Activated CD8-positive, alpha-beta memory T cell treated with anti-CD3 and anti-CD28 coated beads, Interleukin-2, amount 50 U/mL, for 1 hour (primary cell): ENCODE data around the gene PIP5K1A.
"Not testable (repeated sequence)": the region's sequence is repeated elsewhere in the genome, so short reads cannot be mapped to it uniquely, and the experiment has no call there.

Experiments
- DNase-seq: peaks from one replicate; pipeline ENCODE4 v3.0.0-alpha.2; 2020; ENCODE audit errors: extremely low read depth

The PIP5K1A gene

GRCh38 chr1:151198254-151199127 is at the start of gene PIP5K1A:
PIP5K1A (plus strand) TSS chr1:151198552; CDS start chr1:151198997, 445 bp downstream.
- DNase-seq, result peak; percentile 97

DNA sequence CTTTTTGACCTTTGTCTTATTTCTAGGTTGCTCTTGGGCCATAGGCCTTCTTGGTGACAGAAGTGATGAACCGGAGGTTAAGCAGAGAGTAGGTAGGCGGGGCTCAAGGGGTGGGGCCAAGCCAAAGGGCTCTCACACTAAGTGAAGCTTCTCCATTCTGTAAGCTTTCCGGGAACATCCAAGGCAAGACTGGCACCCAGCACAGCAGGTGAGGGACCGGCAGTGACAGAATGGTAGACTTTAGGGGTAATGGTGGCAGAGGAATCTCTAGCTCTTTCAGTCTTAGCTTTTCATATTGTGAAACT is 41.9 kb upstream of the PIP5K1A start, which contains the start of gene TNFAIP8L2:
Gene TNFAIP8L2 (plus strand): TSS at position 135 of the 305 bp plus-strand sequence. CDS start 2,049 bp downstream, outside the sequence.
- peak; percentile 36 for DNase-seq

DNA sequence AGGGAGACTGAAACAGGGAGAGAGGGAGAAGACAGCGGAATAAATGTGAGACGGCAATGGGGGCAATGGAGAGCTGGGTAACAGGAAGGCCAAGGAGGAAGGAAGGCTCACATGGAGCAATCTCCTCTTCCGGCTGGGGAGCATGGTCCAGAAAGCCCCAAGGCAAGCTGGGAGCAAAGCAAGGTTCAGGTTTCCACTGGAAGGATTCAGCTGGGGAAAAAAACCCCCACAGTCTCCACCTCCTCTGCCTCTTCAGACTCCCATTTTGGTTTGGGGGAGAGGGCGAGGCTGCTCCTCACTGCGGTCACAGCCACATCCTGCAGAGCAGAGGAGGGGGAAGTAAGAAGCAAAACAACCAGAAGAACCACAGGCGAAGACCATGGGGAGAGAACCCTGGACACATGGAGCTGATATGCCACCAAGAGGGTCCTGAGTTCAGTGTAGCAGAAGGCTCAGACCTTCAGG is 41.3 kb upstream of the PIP5K1A start:
- no peak for DNase-seq

GRCh38 chr1:151158326-151158725 is 40.0 kb upstream of the PIP5K1A start:
- no peak for DNase-seq

GRCh38 chr1:151158751-151159251 is 39.6 kb upstream of the PIP5K1A start:
- DNase-seq, result no peak

DNA sequence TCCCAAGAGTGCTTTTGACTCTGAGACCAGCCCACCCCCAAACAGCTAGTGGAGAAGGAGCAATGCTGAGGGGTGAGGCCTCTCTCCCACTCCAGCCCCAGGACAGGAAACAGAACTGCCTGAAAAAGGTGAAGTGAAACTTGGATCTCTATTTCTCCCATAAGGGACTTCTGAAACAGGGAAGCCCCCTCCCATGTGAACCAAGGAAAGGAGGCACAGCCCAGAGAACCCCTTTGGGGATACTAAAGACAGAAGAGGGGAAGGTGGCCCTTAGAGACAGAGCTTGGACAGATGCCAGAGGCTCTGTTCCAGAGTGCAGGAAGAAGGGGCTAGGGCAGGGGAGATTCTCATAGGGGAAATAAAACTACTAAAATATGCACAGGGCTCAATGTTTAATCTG is 39.0 kb upstream of the PIP5K1A start:
- no peak for DNase-seq

- no peak for DNase-seq
Observed at GRCh38 chr1:151164732-151165280, 33.5 kb upstream of the PIP5K1A start.

DNA sequence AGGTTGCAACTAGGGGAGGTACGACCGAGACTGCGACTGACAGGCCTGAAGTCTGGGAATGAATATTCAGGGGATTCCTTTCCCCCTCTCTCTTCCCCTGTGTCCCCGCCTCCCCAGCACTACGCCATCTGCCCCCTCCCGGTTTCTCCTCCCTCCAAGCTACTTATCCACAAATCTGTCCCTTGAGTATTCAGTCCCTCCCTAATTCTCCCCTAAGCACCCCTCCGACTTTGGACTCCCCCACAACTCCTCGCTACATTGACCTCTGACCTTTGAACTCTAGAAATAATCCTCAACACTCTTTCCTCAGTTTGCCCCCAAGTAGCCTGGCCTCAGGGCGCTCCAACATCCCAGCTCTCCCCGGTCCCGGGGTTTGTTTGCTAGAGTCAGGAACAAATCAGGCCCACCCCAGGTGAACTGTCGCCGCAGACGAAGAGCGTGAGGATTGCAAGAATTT is 33.0 kb upstream of the PIP5K1A start:
- no peak for DNase-seq

- DNase-seq, result peak; percentile 90
Observed at GRCh38 chr1:151165738-151166504, 32.4 kb upstream of the PIP5K1A start, which contains the start of the genes LYSMD1 and SCNM1. LYSMD1 (minus strand) TSS chr1:151165902; CDS start chr1:151165258, 644 bp downstream. SCNM1 (plus strand) TSS chr1:151166144; CDS start chr1:151166153, 9 bp downstream.

DNA sequence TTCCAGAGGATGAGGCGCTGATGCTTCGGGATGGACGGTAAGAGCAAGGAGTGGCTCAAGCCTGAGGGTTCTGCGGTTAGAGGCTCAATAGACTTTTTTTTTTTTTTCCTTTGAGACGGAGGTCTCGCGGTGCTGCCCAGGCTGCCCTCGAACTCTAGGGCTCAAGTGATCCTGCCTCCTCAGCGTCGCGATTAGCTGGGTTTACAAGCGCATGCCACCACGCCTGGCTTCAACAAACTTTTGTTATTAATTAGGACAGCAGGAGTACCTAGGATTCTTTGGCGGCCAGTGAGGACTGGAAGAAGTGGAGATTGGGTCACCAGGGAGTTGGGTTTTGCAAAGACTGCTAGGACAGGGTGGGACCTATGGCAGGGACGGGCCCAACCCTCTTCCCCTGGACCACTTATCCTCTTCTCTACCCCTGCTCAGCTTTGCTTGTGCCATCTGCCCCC is 31.8 kb upstream of the PIP5K1A start:
- no peak for DNase-seq

DNA sequence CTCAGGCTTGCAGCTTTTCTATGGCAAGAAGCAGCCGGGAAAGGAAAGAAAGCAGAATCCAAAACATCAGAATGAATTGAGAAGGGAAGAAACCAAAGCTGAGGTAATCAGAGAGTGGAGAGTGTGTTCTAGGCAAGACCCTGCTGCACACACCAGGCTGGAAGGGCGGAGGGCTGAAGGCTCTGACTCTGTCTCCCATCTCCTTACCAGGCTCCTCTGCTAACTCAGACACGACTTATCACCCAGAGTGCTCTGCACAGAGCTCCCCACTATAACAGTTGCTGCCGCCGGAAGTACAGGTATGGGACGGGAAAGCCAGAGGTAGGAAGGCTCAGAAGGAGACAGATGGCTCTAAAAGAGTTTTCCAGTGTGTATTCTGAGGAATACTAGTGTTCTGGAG is 31.2 kb upstream of the PIP5K1A start:
- no peak for DNase-seq

DNA sequence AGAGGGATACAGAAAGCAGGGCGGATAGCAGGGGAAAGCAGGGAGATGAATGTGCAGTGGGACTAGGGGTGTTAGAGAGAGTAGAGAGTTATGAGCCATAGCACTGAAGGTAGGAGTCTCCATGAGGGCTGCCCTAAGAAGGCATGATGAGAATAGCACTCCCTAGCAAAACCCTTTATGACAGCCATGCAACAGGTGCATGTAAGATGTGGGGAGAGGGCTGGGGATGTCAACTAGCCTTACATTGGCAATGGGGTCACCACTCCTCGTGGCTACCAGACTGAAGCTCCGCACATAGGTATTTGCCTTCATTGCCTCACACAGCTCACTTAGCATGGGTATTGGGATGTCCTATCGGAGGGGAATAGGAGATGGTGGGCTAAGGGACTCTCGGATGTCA is 27.2 kb upstream of the PIP5K1A start:
- no peak for DNase-seq

DNA sequence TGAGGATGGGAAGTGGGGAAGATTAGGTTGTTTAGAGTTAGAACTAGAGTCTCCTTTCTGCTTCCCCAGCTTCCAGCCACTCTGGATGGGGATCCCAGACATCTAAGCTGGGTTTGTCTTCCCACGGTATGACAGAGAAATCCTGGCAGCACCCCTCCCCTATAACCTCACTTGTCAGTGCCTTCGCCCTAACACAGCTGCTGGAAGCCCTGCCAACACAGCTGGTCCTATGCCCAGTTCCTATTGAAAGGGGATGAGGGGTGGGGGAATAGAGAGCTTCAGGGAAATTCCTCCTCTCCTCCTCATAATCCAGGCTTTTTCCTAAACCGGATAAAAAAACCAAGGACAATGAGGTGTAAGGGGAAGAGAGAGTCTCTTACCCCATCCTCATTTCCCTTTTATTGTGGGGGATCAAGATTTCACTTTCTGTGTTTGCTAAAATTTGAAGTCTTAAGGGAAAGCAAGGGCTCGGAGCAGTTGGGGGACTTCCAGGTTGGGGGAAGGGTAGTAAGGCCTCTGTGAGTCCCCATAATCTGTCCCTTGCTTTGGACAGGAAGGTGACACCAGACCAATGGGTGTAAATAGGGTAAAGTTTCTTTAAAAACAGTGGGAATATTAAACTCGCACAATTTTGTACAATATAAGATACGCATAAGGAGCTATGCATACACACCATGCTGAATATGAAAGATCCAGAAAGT is 23.2 kb upstream of the PIP5K1A start:
- no peak for DNase-seq

- no peak for DNase-seq
Observed at GRCh38 chr1:151175863-151176262, 22.5 kb upstream of the PIP5K1A start, which contains the start of gene TMOD4. TMOD4 (minus strand) TSS chr1:151175981; CDS start chr1:151174875, 1,106 bp downstream.

- DNase-seq, result no peak
Observed at GRCh38 chr1:151176514-151177045, 21.8 kb upstream of the PIP5K1A start.

DNA sequence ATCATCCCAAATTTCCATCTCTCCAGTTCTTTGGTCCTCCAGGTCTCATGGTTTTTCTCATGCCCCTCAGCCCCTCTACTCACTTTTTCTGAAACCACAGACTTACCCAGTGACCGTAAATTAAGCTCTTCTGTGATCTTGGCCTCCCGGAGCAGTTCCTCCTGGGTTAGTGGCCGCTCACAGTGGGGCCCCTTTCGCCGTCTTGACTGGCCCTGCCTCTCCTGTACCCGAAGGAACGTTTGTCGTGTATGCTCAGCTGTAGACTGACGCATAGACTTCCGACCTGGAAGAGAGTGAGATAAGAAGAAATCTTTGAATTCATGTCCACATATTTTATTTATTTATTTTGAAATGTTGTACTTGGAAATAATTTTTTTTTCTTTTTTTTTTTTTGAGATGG is 14.1 kb upstream of the PIP5K1A start:
- no peak for DNase-seq

DNA sequence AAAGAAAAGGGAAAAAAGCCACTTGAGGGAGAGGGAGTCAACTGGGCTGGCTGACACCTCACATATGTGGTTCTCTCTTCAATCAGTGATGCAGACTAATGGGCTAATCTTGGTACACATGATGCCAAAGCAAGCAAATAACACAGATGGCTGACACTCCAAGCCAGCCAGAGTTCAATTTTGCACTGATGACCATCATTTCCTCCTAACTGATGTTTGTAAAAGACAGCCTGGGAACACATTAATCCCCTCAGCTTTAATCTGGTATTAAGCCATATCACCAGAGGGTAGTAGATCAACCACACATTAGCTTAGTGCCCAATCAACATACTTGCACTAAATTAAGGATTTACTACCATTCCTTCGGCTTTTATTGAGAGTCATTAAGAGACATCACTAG is 11.1 kb upstream of the PIP5K1A start:
- DNase-seq, result no peak

- DNase-seq, result not testable (repeated sequence)
Observed at GRCh38 chr1:151188667-151189066, 9.7 kb upstream of the PIP5K1A start.

GRCh38 chr1:151189637-151190445 is 8.5 kb upstream of the PIP5K1A start, which contains the start of gene VPS72:
VPS72 (minus strand) TSS chr1:151190197; CDS start chr1:151190121, 76 bp downstream.
- DNase-seq, result peak; percentile 46

DNA sequence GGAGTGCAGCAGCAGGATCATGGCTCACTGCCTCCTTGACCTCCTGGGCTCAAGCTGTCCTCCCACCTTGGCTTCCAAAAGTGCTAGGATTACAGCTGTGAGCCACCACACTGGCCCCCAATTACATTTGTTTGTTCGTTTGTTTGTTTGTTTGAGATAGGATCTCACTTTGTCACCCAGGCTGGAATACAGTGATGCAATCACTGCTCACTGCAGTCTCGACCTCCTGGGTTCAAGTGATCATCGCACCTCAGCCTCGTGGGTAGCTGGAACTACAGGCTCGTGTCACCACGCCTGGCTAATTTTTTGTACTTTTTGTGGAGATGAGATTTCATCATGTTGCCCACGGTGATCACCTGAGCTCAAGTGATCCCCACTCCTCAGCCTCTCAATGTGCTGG is 6.3 kb upstream of the PIP5K1A start:
- DNase-seq, result no peak
